Measurements from ENCODE around the gene SUDS3. TPM values are rescaled to one million over a fixed set of nuclear protein-coding genes. Genes with fewer than 3 reads are reported as not detected.

Gene SUDS3
- total and polyA plus RNA-seq, 2 donors (not counting 1 experiment from before 2014, with no cell fraction given) = 12.1 to 53.9 TPM

GRCh38 chr12:118361889-118362288 is 14.5 kb upstream of the SUDS3 start:
- H3K9ac ChIP-seq (ENCODE audit: low read length) = no peak overlapping the region
- POLR2A ChIA-PET = no interaction called here
- H3K4me2 ChIP-seq (replicated peaks; ENCODE audit: low read depth, low read length, poor library complexity, severe bottlenecking) = no peak overlapping the region
- H3K36me3 ChIP-seq (replicated peaks in 1 of 2; ENCODE audit: control extremely low read depth in 1 of 2, control insufficient read depth in 1 of 2, extremely low read depth in 1 of 2, insufficient read depth in 2 of 2, low read length in 1 of 2) = no peaks in the 10 kb centered on the region
- peaks cover 64% of the 10 kb centered on the region for H3K79me2 ChIP-seq (ENCODE audit: control insufficient read depth, insufficient read depth, low read length)
- H3K9me3 ChIP-seq (ENCODE audit: control extremely low read depth in 1 of 3, control insufficient read depth in 2 of 3, insufficient read depth in 1 of 3, low read length in 2 of 3) = no peaks in the 10 kb centered on the region
- ATAC-seq (ENCODE audit: low read depth) (no peak), DNase-seq (no peak)
- Mint-ChIP-seq H3K9me3 (ENCODE audit: insufficient read depth) (no peaks in the 10 kb centered on the region), H3K27ac (no peak overlapping the region), H3K4me1 (peaks cover 20% of the 10 kb centered on the region), H3K4me3 (no peak overlapping the region), H3K27me3 (no peaks in the 10 kb centered on the region)
- no peak overlapping the region for H3K27ac ChIP-seq (ENCODE audit: low read length in 2 of 2)
- no peak overlapping the region for H2AFZ ChIP-seq (ENCODE audit: insufficient read depth, low read depth, low read length, poor library complexity, severe bottlenecking)
- WGBS (ENCODE audit: insufficient coverage) = no CpG with 5 or more reads among the region's 4 CpGs
- H3K4me1 ChIP-seq (ENCODE audit: control insufficient read depth in 2 of 2, insufficient read depth in 2 of 2, low read length in 2 of 2) = peaks cover 15 to 23% of the 10 kb centered on the region in 2 donors
- intact Hi-C loops (cut with micrococcal nuclease) = no loop called here
- H3K27me3 ChIP-seq (replicated peaks in 1 of 4; ENCODE audit: control extremely low read depth in 1 of 4, control insufficient read depth in 3 of 4, insufficient read depth in 4 of 4, low read length in 3 of 4) = no peaks in the 10 kb centered on the region
- TF ChIP-seq EZH2 (IDR thresholded peaks at IDR 0.05; ENCODE audit: borderline replicate concordance, insufficient read depth, low read depth, low read length, poor library complexity, severe bottlenecking) = no peak
- TF ChIP-seq, protein P1, sequence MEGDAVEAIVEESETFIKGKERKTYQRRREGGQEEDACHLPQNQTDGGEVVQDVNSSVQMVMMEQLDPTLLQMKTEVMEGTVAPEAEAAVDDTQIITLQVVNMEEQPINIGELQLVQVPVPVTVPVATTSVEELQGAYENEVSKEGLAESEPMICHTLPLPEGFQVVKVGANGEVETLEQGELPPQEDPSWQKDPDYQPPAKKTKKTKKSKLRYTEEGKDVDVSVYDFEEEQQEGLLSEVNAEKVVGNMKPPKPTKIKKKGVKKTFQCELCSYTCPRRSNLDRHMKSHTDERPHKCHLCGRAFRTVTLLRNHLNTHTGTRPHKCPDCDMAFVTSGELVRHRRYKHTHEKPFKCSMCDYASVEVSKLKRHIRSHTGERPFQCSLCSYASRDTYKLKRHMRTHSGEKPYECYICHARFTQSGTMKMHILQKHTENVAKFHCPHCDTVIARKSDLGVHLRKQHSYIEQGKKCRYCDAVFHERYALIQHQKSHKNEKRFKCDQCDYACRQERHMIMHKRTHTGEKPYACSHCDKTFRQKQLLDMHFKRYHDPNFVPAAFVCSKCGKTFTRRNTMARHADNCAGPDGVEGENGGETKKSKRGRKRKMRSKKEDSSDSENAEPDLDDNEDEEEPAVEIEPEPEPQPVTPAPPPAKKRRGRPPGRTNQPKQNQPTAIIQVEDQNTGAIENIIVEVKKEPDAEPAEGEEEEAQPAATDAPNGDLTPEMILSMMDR (IDR thresholded peaks at IDR 0.05) = no peak
- CTCF ChIA-PET = no interaction called here
- peaks cover 7% of the 10 kb centered on the region for H4K20me1 ChIP-seq (ENCODE audit: control insufficient read depth, insufficient read depth, low read length, poor library complexity, severe bottlenecking)
- H3K4me3 ChIP-seq (ENCODE audit: control extremely low read depth in 1 of 5, extremely low read depth in 1 of 5, insufficient read depth in 1 of 5, low read depth in 2 of 5, low read length in 4 of 5) = no peak overlapping the region

GRCh38 chr12:118368821-118369220 is 7.5 kb upstream of the SUDS3 start:
- H3K36me3 ChIP-seq (replicated peaks in 1 of 2; ENCODE audit: control extremely low read depth in 1 of 2, control insufficient read depth in 1 of 2, extremely low read depth in 1 of 2, insufficient read depth in 2 of 2, low read length in 1 of 2) = no peaks in the 10 kb centered on the region
- intact Hi-C loops (cut with micrococcal nuclease) = no loop called here
- CTCF ChIA-PET = interaction anchor here (0.6 to 1.6 kb wide), 3 partner anchors 9 to 311 kb away, joined by 4 read pairs; no protein-coding TSS in a partner anchor
- no peak overlapping the region for H3K27ac Mint-ChIP-seq
- WGBS (ENCODE audit: insufficient coverage) = no CpG with 5 or more reads among the region's 4 CpGs
- no peak for ATAC-seq (ENCODE audit: low read depth)
- no peak overlapping the region for H3K4me2 ChIP-seq (replicated peaks; ENCODE audit: low read depth, low read length, poor library complexity, severe bottlenecking)
- H3K4me3 ChIP-seq (ENCODE audit: control extremely low read depth in 1 of 5, extremely low read depth in 1 of 5, insufficient read depth in 1 of 5, low read depth in 2 of 5, low read length in 4 of 5) = no peak overlapping the region
- no peaks in the 10 kb centered on the region for H3K27me3 Mint-ChIP-seq
- H3K9me3 Mint-ChIP-seq (ENCODE audit: insufficient read depth) = no peaks in the 10 kb centered on the region
- POLR2A ChIA-PET = no interaction called here
- peaks cover 29% of the 10 kb centered on the region for H4K20me1 ChIP-seq (ENCODE audit: control insufficient read depth, insufficient read depth, low read length, poor library complexity, severe bottlenecking)
- no peaks in the 10 kb centered on the region for H3K27me3 ChIP-seq (replicated peaks in 1 of 4; ENCODE audit: control extremely low read depth in 1 of 4, control insufficient read depth in 3 of 4, insufficient read depth in 4 of 4, low read length in 3 of 4)
- no peak overlapping the region for H3K27ac ChIP-seq (ENCODE audit: low read length in 2 of 2)
- peaks cover 65% of the 10 kb centered on the region for H3K79me2 ChIP-seq (ENCODE audit: control insufficient read depth, insufficient read depth, low read length)
- TF ChIP-seq, protein P1 (IDR thresholded peaks at IDR 0.05) = no peak
- no peak for TF ChIP-seq EZH2 (IDR thresholded peaks at IDR 0.05; ENCODE audit: borderline replicate concordance, insufficient read depth, low read depth, low read length, poor library complexity, severe bottlenecking)
- no peak overlapping the region for H3K9ac ChIP-seq (ENCODE audit: low read length)
- H3K9me3 ChIP-seq (ENCODE audit: control extremely low read depth in 1 of 3, control insufficient read depth in 2 of 3, insufficient read depth in 1 of 3, low read length in 2 of 3) = no peaks in the 10 kb centered on the region
- no peak overlapping the region for H3K4me3 Mint-ChIP-seq
- H3K4me1 Mint-ChIP-seq = peaks cover 23% of the 10 kb centered on the region
- no peak overlapping the region for H2AFZ ChIP-seq (ENCODE audit: insufficient read depth, low read depth, low read length, poor library complexity, severe bottlenecking)
- H3K4me1 ChIP-seq (ENCODE audit: control insufficient read depth in 2 of 2, insufficient read depth in 2 of 2, low read length in 2 of 2) = peaks cover 19 to 21% of the 10 kb centered on the region in 2 donors
- no peak for DNase-seq
